HEK293T (cell line): ENCODE data around the gene EPHB3.

ENCODE experiments used
- ARNT ChIP-seq: fragments of 450-650 bp; IDR thresholded peaks from 2 replicates; pipeline ENCODE4 v1.6.1; 2017; ENCODE audit warnings: mild to moderate bottlenecking
- BHLHE40 ChIP-seq: fragments of 450-650 bp; IDR thresholded peaks from 2 replicates; pipeline ENCODE4 v1.6.1; 2016; ENCODE audit warnings: mild to moderate bottlenecking, moderate library complexity, borderline replicate concordance
- CTBP1 ChIP-seq: fragments of 450-650 bp; IDR thresholded peaks from 2 replicates; pipeline ENCODE4 v1.6.1; 2016; ENCODE audit warnings: borderline replicate concordance
- ELF4 ChIP-seq: fragments of 450-650 bp; IDR thresholded peaks from 2 replicates; pipeline ENCODE4 v1.6.1; 2017; ENCODE audit warnings: antibody characterized with exemption
- FOXA1 ChIP-seq: fragments of 450-650 bp; IDR thresholded peaks from 2 replicates; pipeline ENCODE4 v1.6.1; 2016; ENCODE audit warnings: mild to moderate bottlenecking
- FOXK2 ChIP-seq: fragments of 450-650 bp; IDR thresholded peaks from 2 replicates; pipeline ENCODE4 v1.6.1; 2016; ENCODE audit warnings: mild to moderate bottlenecking
- FOXM1 ChIP-seq: fragments of 450-650 bp; IDR thresholded peaks from 2 replicates; pipeline ENCODE4 v1.6.1; 2017; ENCODE audit warnings: mild to moderate bottlenecking, borderline replicate concordance
- HDGF ChIP-seq: fragments of 450-650 bp; IDR thresholded peaks from 2 replicates; pipeline ENCODE4 v1.6.1; 2017; ENCODE audit warnings: antibody characterized with exemption, borderline replicate concordance
- L3MBTL2 ChIP-seq: fragments of 450-650 bp; conservative IDR thresholded peaks from 2 replicates; pipeline ENCODE4 v1.6.1; 2016; ENCODE audit warnings: mild to moderate bottlenecking
- LEF1 ChIP-seq: fragments of 450-650 bp; IDR thresholded peaks from 2 replicates; pipeline ENCODE4 v1.6.1; 2017; ENCODE audit warnings: mild to moderate bottlenecking, borderline replicate concordance
- SP1 ChIP-seq: fragments of 450-650 bp; IDR thresholded peaks from 2 replicates; pipeline ENCODE4 v1.6.1; 2017
- TARDBP ChIP-seq: fragments of 450-650 bp; IDR thresholded peaks from 2 replicates; pipeline ENCODE4 v1.6.1; 2016
- ZNF384 ChIP-seq: fragments of 450-650 bp; IDR thresholded peaks from 2 replicates; pipeline ENCODE4 v1.6.1; 2016

- TF ChIP-seq CTBP1 = no peak
- no peak for TF ChIP-seq SP1
- no peak for TF ChIP-seq LEF1
- TF ChIP-seq FOXM1 = no peak
- no peak for TF ChIP-seq TARDBP
- no peak for TF ChIP-seq ARNT
- TF ChIP-seq HDGF = no peak
- TF ChIP-seq ELF4 = no peak
- TF ChIP-seq ZNF384 = no peak
- TF ChIP-seq BHLHE40 = no peak
- no peak for TF ChIP-seq L3MBTL2
- no peak for TF ChIP-seq FOXA1
- TF ChIP-seq FOXK2 = no peak
These were observed 8.7 kb upstream of the EPHB3 start for GRCh38 chr3:184552863-184553262.
